ENCODE measurements around the gene VWA5B2.

DNA sequence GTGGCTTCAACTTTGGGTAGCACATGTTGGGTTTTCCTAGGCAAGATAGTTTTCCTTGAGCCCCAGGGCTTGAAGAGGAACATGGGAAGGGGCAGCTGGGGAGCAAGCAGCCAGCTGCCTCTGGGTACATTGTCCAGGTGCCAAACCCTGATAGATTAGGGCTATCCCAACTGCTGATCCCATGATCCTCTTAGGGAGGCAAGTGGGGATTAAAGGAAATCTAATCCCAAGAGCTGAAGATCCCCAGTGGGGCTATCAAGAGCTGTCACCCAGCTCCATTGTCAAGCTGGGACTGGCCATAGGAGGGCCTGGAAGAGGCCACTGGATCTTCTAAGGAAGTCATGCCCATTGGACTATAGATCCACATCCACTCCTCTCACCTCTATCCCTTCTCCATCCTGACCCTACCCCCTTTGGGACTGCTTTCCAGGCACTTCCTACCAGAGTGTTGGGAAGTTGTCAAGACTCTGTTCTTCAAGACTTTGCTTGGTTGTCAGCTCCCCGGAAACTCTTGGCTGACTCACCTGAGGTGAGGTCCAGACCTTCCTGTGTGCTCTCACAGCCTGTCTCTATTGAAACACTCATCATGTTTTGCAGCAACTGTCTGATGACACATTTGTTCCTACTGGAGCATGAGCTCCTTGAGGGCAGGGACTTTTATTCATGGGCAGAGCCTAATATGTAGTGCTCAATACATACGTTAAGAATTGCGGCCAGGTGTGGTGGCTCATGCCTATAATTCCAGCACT lies 26.1 kb downstream of the VWA5B2 start:
- TF ChIP-seq, protein P1, sequence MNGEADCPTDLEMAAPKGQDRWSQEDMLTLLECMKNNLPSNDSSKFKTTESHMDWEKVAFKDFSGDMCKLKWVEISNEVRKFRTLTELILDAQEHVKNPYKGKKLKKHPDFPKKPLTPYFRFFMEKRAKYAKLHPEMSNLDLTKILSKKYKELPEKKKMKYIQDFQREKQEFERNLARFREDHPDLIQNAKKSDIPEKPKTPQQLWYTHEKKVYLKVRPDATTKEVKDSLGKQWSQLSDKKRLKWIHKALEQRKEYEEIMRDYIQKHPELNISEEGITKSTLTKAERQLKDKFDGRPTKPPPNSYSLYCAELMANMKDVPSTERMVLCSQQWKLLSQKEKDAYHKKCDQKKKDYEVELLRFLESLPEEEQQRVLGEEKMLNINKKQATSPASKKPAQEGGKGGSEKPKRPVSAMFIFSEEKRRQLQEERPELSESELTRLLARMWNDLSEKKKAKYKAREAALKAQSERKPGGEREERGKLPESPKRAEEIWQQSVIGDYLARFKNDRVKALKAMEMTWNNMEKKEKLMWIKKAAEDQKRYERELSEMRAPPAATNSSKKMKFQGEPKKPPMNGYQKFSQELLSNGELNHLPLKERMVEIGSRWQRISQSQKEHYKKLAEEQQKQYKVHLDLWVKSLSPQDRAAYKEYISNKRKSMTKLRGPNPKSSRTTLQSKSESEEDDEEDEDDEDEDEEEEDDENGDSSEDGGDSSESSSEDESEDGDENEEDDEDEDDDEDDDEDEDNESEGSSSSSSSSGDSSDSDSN (CRISPR knock-in tag; IDR thresholded peaks at IDR 0.05): no peak
- TF ChIP-seq ZNF451 (CRISPR knock-in tag; IDR thresholded peaks at IDR 0.05) (no peak), GFI1 (CRISPR knock-in tag; IDR thresholded peaks at IDR 0.05; ENCODE audit: borderline replicate concordance) (no peak)

All from HepG2 (cell line).